HS-5 (cell line): ENCODE data around the gene COL3A1.
A peak's percentile ranks its signal among the peaks of the same experiment; 100 is the strongest.

Source experiments
- DNase-seq: peaks from one replicate; pipeline ENCODE4 v3.0.0-alpha.2; 2012; ENCODE audit warnings: low read depth

COL3A1 gene

DNA sequence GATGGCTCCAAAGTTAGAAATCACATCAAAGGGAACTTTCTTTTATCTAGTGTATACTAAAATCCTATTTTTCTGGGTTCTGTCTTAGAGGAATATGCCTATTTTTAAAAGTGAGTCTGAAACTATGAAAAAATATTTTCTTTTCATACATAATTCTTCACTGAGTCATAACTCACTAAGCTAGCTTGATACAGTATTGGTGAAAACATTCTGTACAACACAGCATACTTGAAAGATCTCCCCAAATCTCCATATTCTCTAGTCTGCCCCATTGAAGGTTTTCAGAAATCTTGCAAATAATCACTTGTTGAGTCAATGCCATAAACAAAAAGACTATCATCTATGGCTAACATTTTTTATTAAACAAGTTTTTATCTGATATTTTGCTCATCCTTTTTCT, 44.5 kb downstream of the COL3A1 start:
- DNase-seq, result no peak

DNA sequence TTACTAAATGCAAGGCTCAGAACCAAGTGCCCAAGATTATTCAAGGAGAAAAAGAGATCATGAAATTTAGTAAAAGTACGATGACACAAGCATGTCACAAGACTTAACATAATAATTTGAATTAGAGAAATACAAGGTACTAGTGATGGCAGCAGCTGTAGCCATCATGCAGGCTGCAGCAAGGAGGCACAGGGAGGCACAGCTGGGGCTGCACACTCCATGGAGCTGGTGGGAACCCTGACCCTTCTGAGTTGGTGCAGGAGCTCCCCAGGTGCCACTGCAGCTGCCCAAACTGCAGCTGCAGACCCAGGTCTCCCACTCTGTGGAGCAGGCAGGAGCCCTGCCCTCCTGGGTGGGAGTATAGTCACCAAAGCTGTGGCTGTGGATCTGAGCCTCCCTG, 46.0 kb downstream of the COL3A1 start:
- DNase-seq, result no peak

DNA sequence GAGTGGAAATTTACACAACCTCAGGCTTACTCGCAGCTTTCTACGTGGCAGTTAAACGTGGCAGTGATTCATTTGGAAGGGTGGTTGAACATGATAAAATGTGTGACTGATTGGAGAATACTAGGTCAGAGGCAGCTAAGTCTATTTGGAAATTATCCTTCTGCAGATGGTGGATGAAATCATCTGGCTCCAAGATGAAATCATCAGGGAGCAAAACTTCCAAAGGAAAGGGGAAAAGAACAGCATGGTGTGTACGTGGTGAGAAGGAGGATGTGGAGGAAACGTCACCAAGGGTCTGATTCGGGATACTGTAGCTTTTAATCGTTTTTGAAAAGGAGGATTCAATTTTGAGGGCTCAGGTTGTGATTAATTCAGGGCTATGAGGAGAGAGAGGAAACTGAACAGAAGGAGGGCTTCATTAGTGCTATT, 47.9 kb downstream of the COL3A1 start:
- DNase-seq, result peak; percentile 95

DNA sequence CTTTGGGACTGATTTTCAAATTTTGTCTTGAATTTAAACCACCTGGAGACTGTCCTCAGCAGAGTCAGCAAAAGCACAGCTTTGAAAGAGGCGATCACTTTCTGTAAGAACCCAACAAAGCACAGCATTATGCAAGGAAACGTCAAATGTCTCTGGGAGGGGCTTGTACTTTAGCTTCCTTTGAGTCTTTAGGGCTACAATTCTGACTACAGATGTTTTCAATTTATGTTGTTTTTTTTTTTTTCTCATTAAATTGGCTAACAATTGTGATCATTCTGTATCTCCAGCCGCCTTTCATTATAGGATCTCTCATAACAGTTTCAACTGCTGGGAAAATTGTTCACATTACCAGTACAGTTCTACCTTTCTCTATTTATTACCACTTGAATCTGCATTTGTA, 48.3 kb downstream of the COL3A1 start:
- DNase-seq, result peak; percentile 68

DNA sequence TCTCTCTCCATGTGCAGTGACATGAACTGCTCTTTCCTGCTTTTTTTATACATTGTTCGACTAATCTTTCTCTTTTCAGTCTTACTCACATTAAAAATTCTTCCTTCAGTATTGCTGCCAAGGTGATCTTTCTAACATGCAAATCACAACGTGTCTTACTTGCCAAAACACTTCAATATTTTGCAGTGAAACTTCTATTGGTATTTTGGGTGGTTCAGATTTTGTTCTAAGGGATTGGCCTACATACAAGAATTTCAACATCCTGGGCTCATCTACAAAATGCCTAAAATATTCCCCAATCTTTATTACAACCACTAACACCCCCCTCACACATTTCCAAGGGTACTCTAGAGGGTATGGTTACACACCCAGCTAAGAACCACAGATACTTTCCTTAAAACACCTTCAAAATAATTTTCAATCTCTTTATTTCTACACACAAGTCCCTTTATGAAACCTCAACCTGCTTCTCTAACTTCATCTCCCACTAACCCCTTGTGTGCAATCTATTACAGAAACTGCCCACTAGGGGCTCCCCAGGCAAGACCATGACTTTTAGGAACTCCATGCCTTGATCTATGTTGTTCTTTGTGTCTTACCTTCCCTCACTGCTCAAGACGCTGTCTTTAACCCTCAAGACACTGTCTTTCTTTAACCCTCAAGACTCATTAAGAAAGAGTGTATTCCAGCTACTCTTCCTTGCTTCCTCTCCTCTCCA, 50.9 kb downstream of the COL3A1 start:
- no peak for DNase-seq

DNA sequence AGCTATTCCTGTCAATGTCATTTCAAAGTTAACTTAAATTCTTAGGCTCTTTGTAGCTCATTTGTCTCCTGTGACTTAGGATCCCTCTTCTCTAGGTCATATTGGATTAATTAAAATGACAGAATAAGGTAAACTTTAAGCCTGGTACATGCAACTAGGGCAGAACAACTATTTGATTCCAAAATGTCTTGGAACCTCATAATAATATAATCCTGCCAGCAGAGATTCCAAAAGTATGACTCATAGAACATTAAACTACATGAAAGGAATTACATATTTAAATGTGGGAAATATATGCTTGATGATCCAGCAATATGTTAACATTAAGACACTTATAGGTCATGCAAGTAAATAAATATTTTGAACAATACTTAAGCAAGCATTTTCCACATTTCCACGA, 63.3 kb downstream of the COL3A1 start:
- DNase-seq, result peak; percentile 77

DNA sequence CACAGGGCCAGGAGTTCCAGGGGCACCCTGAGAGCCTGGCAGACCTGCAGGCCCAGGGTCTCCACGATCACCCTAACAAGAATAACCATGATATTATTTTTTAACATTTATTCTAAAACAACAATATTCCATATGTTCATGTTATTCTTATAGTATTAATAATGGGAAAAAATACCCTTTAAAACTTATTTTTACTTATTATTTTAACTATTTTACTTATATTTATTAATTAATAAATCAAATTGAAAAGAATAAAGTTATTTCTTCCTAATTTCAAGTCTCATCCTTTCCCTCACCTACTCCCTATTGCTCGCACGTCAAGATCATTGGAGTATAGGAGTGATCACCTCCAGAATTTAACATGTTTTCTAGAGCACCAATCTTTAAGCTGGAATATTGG, 71.7 kb downstream of the COL3A1 start:
- no peak for DNase-seq

DNA sequence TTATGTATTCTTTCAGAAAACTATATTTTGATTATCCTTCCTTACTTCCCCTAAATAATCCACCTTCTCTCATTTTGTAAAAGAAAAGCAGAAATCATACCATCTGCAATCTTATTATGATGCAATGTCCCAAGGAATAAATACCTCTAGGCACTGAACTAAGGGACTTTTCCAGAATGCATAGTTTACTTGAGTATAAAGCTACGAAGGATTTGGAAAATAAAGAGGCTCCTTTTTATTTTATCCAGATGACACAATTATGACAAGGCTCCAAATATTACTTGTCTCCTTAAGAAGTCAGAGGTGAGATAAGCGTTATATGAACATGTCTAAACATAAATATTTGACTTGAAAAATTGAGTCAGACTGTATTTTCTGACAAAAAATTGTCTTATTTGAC, 72.1 kb downstream of the COL3A1 start:
- DNase-seq, result no peak

DNA sequence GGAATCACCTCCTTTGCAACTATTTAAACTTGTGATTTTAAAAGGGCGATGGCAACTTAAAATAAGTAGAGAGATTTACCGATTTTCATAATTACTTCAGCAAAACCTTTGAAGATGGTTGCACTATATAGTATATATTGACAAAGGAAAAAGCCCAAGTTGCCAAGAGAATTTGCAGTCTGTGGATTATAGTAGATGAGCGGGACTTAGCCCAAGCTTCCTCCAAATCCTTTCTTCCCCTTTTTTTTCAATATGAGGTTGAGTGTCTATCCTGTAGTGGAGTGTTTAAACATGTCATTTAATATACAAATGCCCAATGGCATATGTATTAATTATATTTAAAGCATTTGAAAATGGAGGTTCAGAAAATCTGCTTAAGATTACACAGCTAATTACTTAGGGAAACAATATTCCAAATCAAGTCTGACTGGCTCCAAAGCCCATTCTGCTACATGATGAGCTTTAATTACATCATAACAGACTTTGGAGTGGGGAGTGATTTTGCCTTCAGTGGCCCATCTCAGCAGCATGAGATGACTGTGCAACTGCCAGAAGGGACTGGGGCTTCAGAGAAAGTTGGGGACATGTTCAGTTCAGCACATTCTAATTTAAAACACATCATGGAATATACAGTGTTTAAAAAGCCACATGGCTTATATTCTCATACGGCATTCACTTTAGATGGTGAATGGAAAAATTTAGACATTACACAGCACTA, 73.2 kb downstream of the COL3A1 start:
- no peak for DNase-seq

DNA sequence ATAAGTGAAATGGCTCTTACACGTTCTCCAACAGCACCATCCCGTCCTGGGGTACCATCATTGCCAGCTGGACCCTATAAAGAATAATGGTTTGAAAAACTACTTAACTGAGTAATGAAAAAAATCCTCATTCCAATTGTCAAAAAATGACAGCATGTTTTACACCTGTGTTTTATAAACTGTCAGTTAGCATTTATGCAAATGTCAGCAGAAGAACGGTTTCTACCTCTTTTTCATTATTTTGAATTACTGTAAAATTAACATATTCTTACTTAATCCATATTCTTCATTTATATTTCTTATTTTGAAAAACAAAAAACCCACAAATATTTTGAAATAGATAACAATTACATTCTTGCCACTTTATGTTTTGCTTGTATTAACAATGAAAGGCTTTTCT, 74.0 kb downstream of the COL3A1 start:
- DNase-seq, result no peak

DNA sequence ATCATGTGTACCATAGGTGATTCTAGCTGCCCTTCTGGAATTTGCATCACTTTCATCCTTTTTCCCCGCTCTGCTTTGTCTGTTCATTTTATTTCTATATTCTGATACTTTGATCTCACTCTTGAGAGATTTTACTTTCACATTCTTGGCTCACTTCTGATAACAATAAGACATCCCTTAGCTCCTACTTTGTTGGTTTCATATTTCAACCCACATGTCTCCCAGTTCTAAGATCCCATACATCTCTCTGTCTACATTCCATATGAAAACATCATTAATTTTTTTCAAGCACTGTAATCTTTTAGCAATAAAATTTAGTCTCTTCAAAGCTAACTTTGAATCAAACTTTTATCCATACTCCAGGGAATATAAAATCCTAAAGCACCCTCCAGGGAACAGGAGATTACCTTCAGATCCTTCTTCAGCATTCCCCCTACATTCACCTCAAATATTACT, 75.6 kb downstream of the COL3A1 start:
- DNase-seq, result no peak

DNA sequence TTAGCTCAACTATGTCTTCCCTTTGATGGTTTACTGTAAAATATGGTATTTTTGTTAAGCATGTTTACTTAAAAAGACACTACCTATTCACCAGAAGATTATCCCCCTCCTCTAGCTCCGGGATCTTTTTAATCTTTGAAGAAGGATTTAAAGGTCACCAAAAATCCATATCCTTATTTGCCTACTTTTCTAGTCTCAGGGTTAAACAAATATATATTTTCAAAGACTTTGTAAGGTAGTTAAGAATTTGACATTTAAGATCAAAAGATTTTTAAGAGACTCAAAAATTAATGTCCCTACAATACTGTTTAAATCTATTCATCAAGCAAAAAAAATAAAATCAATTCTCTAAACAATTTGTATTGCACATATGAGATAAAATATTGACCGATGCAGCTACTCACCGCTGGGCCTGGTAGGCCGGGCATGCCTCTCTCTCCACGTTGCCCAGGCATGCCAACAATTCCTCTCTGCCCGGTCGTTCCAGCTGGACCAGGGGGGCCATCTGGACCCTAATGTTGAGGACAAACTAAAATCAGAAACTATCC, 76.1 kb downstream of the COL3A1 start:
- DNase-seq, result no peak

DNA sequence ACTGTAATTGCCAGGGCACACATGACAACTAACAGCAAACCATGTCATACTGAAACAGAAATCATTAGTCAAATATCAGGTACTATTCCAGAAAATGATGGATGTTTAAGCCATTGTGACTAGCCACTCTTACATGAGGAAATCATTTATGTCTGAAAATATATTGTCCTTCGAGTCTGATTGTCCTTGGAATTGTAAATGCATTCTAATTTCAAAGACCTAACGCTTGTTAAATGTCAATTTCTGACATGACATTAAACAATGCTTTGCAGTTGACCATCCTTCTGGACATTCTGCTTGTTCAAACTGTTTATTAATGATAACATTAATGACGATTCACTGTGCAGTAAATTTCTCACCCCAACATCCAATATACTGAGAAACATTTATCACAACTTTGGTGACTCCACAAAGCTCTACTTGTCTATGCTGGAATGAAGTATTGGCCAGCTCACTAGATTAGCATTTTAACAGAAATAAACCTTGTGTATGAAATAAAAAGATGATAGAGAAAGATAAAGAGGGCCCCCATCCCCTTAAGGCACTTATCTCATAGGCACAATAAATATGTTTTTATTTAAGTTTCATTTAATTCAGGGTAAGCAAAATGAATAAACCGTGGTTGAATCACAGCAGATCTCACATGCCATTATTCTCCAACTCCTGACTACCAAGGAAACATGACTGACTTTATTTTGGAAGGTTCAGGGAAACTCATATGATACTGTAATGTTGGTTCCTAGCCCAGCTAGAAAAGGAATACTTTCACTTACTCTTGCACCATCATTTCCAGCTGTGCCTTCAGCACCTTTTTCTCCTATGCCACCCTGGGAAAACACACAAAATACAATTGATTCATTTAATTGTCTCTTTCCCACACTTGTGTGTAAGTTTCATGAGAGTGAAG, 82.3 kb downstream of the COL3A1 start:
- DNase-seq, result no peak

DNA sequence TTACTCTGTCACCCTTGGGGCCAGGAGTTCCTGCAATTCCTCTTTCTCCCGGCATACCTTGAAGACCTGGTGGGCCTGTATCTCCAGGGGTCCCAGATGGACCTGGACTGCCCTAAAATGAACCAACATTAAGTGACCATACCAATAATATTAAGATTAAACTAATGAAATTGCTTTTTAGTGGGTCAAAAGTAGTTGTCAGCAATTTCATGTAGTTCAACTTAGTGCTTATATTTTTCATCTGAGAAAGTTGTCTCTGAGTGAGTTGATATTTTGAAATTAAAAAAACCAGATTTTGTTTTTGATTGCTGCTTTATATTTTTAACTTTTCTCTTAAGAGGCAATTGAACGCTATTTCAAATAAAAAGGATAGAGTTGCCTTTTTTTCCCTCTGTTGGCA, 83.1 kb downstream of the COL3A1 start:
- no peak for DNase-seq

DNA sequence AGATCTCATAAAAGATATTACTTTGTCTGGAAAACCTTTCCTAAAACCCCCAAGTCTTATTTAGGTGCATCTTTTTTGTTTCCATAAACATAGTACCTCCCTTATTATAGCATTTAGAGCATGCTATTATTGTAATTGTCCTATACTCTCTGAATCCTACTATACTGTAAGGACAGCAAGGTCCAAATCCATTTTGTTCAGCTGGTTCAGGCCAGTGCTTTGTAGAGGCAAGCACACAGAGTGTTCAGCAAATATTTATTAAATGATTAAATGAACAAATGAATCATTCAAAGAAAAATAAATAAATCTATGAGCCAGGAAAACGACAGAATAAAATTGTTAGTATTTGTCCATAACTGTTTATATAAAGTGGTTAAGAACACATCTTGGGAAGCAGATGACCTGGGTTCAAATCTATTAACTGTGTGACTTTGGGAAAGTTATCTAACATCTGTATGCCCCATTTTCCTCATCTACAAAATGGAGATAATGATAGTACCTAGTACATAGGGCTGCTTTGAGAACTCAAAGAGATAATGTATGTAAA, 86.0 kb downstream of the COL3A1 start:
- DNase-seq, result no peak
